ENCODE results near the gene DDI1.

GRCh38 chr11:104009744-104010143 lies 26.7 kb upstream of the DDI1 start:
- no peak for TF ChIP-seq POLR2A (IDR thresholded peaks at IDR 0.05; ENCODE audit: borderline replicate concordance, extremely low read depth, insufficient read depth, insufficient read length)
- TF ChIP-seq CTCF (IDR thresholded peaks at IDR 0.05 in 2 of 3, conservative IDR thresholded peaks at IDR 0.05 in 1 of 3; ENCODE audit: borderline replicate concordance in 1 of 3, insufficient read depth in 1 of 3, low read depth in 2 of 3, low read length in 2 of 3) = no peak
- TF ChIP-seq EZH2phosphoT487 (IDR thresholded peaks at IDR 0.05; ENCODE audit: borderline replicate concordance) = no peak
- TF ChIP-seq RAD21 (IDR thresholded peaks at IDR 0.05; ENCODE audit: low read depth) = no peak
- no peak for TF ChIP-seq POLR2AphosphoS5 (IDR thresholded peaks at IDR 0.05; ENCODE audit: low read depth, low read length)

Data from HCT116 (cell line).